Smooth muscle cell (in vitro differentiated cells): ENCODE data around the gene EP400. TPM values are rescaled to one million over a fixed set of nuclear protein-coding genes. Genes with fewer than 3 reads are reported as not detected.

Source experiments
- DNase-seq: peaks from one replicate; lab custom pipeline; 2025; ENCODE audit not compliant: unreplicated experiment; lab: John Stamatoyannopoulos, UW
- H2AFZ ChIP-seq: fragments of 200-600 bp; sonication (generic); 2 replicates; pipeline ENCODE4 v1.6.0; 2016; ENCODE audit warnings: antibody characterized with exemption, low read depth, mild to moderate bottlenecking
- H3F3A ChIP-seq: fragments of 200-600 bp; sonication (generic); 2 replicates; pipeline ENCODE4 v1.6.0; 2017; ENCODE audit warnings: antibody characterized with exemption, low read depth
- H3K27ac ChIP-seq: fragments of 200-600 bp; sonication (generic); 2 replicates; pipeline ENCODE4 v1.5.1; 2016; ENCODE audit warnings: low read depth, mild to moderate bottlenecking
- H3K27me3 ChIP-seq: fragments of 200-600 bp; sonication (generic); 2 replicates; pipeline ENCODE4 v1.6.1; 2016; ENCODE audit warnings: low read depth, mild to moderate bottlenecking
- H3K36me3 ChIP-seq: fragments of 200-600 bp; sonication (generic); 2 replicates; pipeline ENCODE4 v1.5.1; 2016; ENCODE audit warnings: low read depth
- H3K4me1 ChIP-seq: fragments of 200-600 bp; sonication (generic); 2 replicates; pipeline ENCODE4 v1.5.1; 2016; ENCODE audit warnings: low read depth
- H3K4me2 ChIP-seq: fragments of 200-600 bp; sonication (generic); 2 replicates; pipeline ENCODE4 v1.6.0; 2016; ENCODE audit warnings: mild to moderate bottlenecking
- H3K4me3 ChIP-seq: fragments of 200-600 bp; sonication (generic); 2 replicates; pipeline ENCODE4 v1.5.1; 2016; ENCODE audit warnings: mild to moderate bottlenecking
- H3K79me2 ChIP-seq: fragments of 200-600 bp; sonication (generic); 2 replicates; pipeline ENCODE4 v1.6.0; 2016; ENCODE audit warnings: low read depth, mild to moderate bottlenecking
- H3K9ac ChIP-seq: fragments of 200-600 bp; sonication (generic); 2 replicates; pipeline ENCODE4 v1.6.0; 2016; ENCODE audit warnings: low read depth
- H3K9me3 ChIP-seq: fragments of 200-600 bp; sonication (generic); replicated peaks from 2 replicates; pipeline ENCODE4 v1.5.1; 2016; ENCODE audit warnings: low read depth
- H4K20me1 ChIP-seq: fragments of 200-600 bp; sonication (generic); 2 replicates; pipeline ENCODE4 v1.6.0; 2016; ENCODE audit warnings: low read depth
- WGBS: methylation state at CpG from one replicate; pipeline ENCODE4 v1.1.7; 2016; ENCODE audit warnings: low lambda C conversion rate; 5-methylcytosine and 5-hydroxymethylcytosine counted together
- polyA plus RNA-seq: library from polyadenylated mRNA; unstranded; fragments of >200 nt; fragmentation: Nextera tagmentation; extraction: Ambion mirVana; gene quantifications from 2 replicates; pipeline ENCODE4 v1.2.1, GENCODE V29; 2016
- total RNA-seq: library from RNA; depleted of rRNA; stranded (reverse); fragments of >200 nt; gene quantifications from 2 replicates; pipeline ENCODE4 v1.2.3, GENCODE V29; 2014
- TF ChIP-seq, protein P1 (sequence below): fragments of 200-600 bp; sonication (generic); IDR thresholded peaks from 2 replicates; pipeline ENCODE4 v1.5.1; 2017; ENCODE audit warnings: borderline replicate concordance, mild to moderate bottlenecking, antibody characterized with exemption; ENCODE audit not compliant: insufficient read depth, poor library complexity, severe bottlenecking

EP400 gene
- total and polyA plus RNA-seq, 2 experiments from 2014 or later: 6.6 to 13.6 TPM

DNA sequence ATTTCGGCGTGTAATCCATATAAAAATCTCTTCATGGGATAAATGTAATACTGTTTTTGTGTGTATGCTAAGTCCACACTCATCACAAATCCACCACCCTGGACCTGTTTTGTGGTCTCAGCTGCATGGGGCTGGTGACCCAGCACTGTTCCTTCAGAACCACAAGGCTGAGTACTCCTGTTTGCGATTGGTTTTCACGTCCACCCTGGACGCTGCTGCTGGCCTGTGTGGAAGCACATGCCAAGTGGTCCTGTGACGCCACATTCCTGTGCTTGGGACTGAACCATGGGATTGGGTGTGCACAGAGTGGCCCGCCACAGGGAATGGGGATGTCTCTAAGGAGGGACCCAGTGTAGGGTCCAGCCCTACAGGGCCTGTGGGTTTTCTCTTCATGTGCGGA is 16.4 kb upstream of the EP400 start:
- H3K79me2 ChIP-seq: peaks cover 5% of the 10 kb centered on the region
- no peak for DNase-seq
- H3K36me3 ChIP-seq: no peaks in the 10 kb centered on the region
- H3K4me1 ChIP-seq: peaks cover 7% of the 10 kb centered on the region
- TF ChIP-seq, protein P1, sequence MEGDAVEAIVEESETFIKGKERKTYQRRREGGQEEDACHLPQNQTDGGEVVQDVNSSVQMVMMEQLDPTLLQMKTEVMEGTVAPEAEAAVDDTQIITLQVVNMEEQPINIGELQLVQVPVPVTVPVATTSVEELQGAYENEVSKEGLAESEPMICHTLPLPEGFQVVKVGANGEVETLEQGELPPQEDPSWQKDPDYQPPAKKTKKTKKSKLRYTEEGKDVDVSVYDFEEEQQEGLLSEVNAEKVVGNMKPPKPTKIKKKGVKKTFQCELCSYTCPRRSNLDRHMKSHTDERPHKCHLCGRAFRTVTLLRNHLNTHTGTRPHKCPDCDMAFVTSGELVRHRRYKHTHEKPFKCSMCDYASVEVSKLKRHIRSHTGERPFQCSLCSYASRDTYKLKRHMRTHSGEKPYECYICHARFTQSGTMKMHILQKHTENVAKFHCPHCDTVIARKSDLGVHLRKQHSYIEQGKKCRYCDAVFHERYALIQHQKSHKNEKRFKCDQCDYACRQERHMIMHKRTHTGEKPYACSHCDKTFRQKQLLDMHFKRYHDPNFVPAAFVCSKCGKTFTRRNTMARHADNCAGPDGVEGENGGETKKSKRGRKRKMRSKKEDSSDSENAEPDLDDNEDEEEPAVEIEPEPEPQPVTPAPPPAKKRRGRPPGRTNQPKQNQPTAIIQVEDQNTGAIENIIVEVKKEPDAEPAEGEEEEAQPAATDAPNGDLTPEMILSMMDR: no peak
- H3K9ac ChIP-seq: no peak overlapping the region
- WGBS: 98% methylated on average over 8 of the region's 8 CpGs
- H4K20me1 ChIP-seq: no peaks in the 10 kb centered on the region
- H3K27ac ChIP-seq: no peak overlapping the region
- no peaks in the 10 kb centered on the region for H3F3A ChIP-seq
- H3K4me2 ChIP-seq: no peak overlapping the region
- no peaks in the 10 kb centered on the region for H3K27me3 ChIP-seq
- no peak overlapping the region for H2AFZ ChIP-seq
- no peaks in the 10 kb centered on the region for H3K9me3 ChIP-seq
- no peak overlapping the region for H3K4me3 ChIP-seq

DNA sequence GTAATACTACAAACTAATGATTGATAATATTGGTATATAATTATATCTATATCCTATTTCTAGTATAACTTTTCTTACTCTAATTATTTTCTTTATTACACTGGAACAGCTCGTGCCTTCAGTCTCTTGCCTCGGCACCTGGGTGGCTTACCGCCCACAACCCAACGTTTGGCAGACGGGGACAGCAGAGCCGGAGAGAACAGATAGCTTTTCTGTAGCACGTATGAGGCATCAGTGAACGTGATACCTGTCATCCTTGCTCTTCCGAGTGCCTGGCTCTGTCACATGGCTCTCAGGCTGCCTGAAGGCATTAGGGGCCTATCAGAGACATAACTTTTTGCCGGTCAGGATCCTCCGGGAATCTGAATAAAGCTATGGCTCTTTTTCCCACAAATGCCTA is 15.2 kb upstream of the EP400 start:
- Histone ChIP-seq H3K27ac (no peak overlapping the region), H3K4me1 (peaks cover 7% of the 10 kb centered on the region), H2AFZ (no peak overlapping the region), H3K4me2 (no peak overlapping the region), H3K9ac (no peak overlapping the region), H3F3A (no peaks in the 10 kb centered on the region), H4K20me1 (no peaks in the 10 kb centered on the region), H3K36me3 (no peaks in the 10 kb centered on the region), H3K27me3 (no peaks in the 10 kb centered on the region), H3K79me2 (peaks cover under 1% of the 10 kb centered on the region), H3K4me3 (no peak overlapping the region), H3K9me3 (no peaks in the 10 kb centered on the region)
- 94% methylated on average over 11 of the region's 11 CpGs for WGBS
- no peak for DNase-seq
- TF ChIP-seq, protein P1: no peak

DNA sequence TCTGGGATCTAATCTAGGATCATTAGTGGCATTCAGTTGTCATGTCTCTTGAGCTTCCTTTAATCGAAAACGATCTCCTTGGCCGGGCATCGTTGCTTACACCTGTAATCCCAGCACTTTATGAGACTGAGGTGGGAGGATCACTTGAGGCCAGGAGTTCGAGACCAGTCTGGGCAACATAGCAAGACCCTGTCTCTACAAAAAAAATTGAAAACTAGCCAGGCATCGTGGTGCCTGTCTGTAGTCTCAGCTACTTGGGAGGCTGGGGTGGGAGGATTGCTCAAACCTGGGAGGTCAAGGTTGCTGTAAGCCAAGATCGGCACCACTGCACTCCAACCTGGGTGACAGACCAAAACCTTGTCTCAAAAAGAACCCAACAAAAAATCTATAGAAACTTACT is 11.7 kb upstream of the EP400 start:
- Histone ChIP-seq H3K36me3 (no peaks in the 10 kb centered on the region), H3K4me2 (no peak overlapping the region)
- 82% methylated on average over 7 of the region's 7 CpGs for WGBS

DNA sequence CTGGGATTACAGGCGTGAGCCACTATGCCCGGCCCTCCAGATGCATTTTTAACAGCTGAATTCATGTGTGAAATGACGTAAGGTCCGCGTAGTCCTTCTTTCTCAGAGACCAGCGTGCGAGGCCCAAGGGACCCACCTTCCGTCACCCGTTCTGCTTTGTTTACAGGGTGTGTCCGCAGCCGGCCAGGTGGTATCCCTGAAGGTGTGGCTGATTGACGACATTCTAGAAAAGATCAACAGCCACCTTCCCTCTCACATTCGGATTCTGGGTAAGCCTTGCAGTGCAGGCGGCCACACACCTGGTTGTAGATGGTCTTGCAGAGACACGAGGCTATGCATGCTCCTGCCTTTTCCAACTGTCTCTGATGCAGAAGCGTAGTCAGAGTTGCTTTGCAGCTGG is 10.7 kb upstream of the EP400 start:
- DNase-seq: no peak
- Histone ChIP-seq H3K36me3 (peaks cover 3% of the 10 kb centered on the region), H3K27ac (no peak overlapping the region), H3K4me1 (no peaks in the 10 kb centered on the region), H3K9me3 (no peaks in the 10 kb centered on the region), H3K9ac (no peak overlapping the region), H3K27me3 (no peaks in the 10 kb centered on the region), H3K4me3 (no peak overlapping the region), H4K20me1 (no peaks in the 10 kb centered on the region), H3F3A (no peaks in the 10 kb centered on the region), H3K79me2 (no peaks in the 10 kb centered on the region), H3K4me2 (no peak overlapping the region), H2AFZ (no peak overlapping the region)
- WGBS: 98% methylated on average over 16 of the region's 16 CpGs
- TF ChIP-seq, protein P1: no peak

More for the DNA sequence above, 11.7 kb upstream of the EP400 start:
- DNase-seq: no peak
- H3K4me1 ChIP-seq: no peaks in the 10 kb centered on the region
- no peaks in the 10 kb centered on the region for H4K20me1 ChIP-seq
- H3F3A ChIP-seq: no peaks in the 10 kb centered on the region
- no peak overlapping the region for H3K4me3 ChIP-seq
- H3K79me2 ChIP-seq: no peaks in the 10 kb centered on the region
- H3K9me3 ChIP-seq: no peaks in the 10 kb centered on the region
- H3K27ac ChIP-seq: no peak overlapping the region
- no peak overlapping the region for H3K9ac ChIP-seq
- TF ChIP-seq, protein P1: no peak
- H2AFZ ChIP-seq: no peak overlapping the region
- H3K27me3 ChIP-seq: no peaks in the 10 kb centered on the region
